NCI-H510A treated with DMSO at 0.1 percent for 48 hours (cell line): ENCODE data around the gene FOXD4L6.
"Not testable (repeated sequence)": the region's sequence is repeated elsewhere in the genome, so short reads cannot be mapped to it uniquely, and the experiment has no call there.

Experiments used
- DNase-seq: peaks from one replicate; lab custom pipeline; 2025; lab: John Stamatoyannopoulos, UW

The FOXD4L6 gene

GRCh38 chr9:41128581-41128980 lies at the start of gene FOXD4L6:
TSS of gene FOXD4L6 (minus strand) at chr9:41128681. CDS start at chr9:41128383, 298 bp downstream.
- not testable (repeated sequence) for DNase-seq

DNA sequence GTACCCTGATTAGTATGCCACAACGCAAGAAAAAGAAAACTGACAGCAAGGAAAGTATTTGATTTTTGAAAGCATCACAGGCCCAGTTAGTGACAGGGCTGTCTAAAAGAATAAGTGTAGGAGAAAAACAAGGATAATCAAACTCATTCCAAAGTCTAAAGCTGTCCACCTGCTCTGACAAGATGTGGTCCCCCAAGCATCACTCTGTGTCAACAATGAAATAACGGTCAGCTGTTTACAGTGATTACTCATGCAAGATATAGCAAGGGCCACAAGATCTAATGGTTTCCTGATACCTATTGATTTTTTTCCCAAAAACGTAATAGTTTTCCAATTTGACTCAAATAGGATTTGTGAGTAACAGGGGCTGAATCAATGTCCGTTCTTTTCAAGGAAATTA lies 46.5 kb upstream of the FOXD4L6 start:
- not testable (repeated sequence) for DNase-seq

- not testable (repeated sequence) for DNase-seq
Observed at GRCh38 chr9:41150116-41150515, 21.6 kb upstream of the FOXD4L6 start.

GRCh38 chr9:41141878-41142277 lies 13.4 kb upstream of the FOXD4L6 start:
- DNase-seq, result not testable (repeated sequence)

DNA sequence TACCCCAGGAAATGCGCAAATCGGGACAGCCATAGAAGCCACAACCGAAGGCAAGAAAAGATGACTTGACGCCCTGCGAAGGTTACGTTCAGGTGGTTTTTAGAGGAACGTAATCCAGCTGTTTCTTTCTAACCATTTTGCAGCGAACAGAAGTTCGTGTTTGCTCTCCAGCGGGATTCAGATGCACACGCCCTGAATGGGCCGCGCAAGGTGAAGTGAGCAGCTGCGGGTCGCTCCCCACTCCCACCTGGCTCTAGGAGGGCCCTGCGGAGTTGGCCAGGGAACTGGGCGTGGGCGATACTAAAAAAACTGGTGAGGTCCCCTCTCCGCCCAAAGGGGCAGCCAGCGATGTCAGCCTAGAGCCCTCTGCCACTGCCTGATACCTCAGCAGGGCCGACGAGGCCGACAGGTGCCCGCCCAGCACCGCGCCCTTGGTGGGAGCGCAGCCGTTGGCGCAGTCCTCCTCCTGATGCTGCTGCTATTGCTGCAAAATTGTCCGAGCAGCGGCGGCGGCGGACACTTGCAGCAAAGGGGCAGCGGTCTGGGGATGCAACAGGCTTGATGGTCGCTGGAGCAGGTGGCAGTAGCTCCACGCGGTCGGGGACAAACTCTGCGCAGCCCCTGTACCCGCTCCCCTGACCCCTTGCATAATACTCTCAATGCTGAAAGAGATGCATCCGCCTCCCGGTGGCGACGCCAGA lies 1.6 kb downstream of the FOXD4L6 start:
- DNase-seq, result not testable (repeated sequence)

DNA sequence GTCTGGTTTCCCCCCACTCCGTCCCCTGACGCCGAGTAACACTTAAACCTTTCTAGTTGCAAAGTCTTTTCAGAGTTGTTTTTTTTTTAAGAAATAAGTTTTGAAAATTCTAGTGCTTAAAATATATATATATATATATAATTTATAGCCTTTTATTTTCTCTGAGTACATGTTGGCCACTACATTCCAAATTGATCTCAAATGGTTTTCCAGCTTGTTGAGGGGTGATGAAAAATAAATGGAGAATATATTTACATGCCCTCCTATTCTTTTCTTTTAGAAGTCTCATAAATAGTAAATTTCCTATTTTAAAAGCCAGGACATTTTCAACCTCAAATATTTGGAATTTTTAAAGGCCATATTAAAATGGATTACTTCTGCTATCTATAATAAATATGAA lies 2.5 kb downstream of the FOXD4L6 start:
- DNase-seq, result not testable (repeated sequence)

- DNase-seq, result not testable (repeated sequence)
Observed at GRCh38 chr9:41125109-41125658, 3.3 kb downstream of the FOXD4L6 start.

DNA sequence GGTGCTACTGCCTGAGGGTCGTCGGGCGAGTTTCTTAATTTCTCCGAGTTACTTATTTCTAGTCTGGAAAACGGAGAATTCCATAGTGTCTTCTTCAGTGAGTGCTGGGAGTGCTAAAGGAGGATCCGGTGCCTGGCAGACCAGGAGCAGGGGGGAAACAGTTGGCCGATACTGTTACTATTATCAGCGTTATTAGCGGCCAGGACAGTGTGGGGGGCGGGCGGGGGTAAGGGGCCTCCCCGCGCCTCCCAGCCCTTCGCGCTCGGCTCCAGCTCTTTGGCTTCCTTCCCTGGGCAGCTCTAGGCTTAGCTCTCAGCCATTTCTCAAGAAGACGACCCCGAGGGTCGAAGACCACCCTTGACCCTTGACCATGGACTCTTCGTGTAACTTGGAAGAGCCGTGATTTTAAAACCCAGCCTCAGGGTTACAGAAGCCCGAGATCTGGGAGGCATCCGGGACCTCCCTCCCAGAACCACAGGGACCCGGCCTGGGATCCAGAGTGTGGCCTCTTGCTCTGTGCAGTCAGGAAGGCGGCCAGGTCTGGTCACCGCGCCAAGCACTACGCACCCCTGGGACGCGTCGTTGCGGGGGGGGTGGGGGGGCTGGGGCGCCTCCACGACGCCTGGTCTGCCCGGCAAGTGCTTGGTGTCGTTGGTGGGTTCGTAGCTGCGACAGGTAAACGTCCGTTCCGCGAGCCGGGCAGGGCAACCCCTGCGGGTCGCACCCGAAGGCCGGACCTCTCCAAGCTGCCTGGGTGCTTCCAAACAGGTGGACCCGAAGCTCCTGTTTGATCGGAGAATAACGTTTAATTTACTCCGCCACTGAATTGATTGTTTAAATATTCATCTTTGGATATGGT lies 4.0 kb downstream of the FOXD4L6 start:
- not testable (repeated sequence) for DNase-seq

DNA sequence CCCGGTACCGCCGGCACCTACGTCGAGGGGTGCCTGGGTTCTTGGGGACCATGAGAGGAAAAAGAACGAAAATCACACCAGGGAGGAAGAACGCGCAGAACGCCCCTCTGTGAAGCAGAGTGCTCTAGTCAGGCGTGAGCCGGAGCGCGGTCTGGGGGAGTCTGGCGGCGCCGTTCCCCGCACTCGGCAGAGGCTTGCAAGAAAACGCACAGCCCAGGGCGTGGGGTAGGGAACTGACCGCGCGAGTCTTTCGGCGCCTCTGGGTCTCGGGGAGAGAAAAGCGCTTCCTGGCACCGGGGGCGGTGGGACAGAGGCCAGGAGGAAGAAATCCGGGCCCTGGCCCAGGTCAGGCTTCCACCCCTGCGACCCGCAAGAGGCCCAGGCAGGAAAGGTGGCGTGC lies 4.7 kb downstream of the FOXD4L6 start:
- not testable (repeated sequence) for DNase-seq

DNA sequence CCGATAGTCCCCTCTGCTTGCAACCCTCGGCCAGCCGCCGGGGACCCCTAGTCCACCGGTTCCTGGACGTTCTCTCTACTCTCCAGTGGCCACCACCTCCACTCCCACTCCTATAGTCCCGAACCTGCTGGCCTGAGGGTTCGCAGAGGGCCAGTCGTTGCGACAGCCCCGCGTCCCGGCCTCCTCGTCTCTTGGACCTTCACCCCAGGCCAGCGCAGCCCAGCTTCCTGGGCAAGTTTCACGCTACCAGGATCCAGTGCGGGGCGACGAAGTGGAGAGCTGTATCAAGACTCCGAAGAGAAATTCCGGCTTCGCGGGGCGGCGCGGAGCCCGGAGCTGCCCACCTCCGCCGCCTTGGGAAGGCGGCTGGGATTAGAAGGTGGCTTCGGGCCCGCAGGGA lies 5.1 kb downstream of the FOXD4L6 start:
- not testable (repeated sequence) for DNase-seq

DNA sequence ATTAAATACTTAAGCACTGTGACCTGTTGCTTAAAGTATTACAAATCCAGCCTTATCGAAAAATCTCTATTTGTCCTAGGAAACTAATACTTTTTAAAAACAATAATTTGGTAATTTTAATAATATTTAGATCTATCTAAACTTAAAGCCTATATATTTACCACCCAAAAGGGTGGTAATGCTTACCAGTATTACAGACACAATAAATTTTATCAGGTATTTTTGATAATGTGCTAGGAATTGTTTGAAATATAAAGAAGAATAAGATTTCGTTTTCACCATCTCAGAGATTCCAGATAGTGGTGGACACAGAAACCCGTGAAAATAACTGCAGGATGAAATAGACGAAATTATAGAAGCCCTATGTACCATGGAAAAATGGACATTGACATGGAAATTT lies 7.8 kb downstream of the FOXD4L6 start:
- DNase-seq, result not testable (repeated sequence)

GRCh38 chr9:41119719-41120118 lies 8.8 kb downstream of the FOXD4L6 start:
- not testable (repeated sequence) for DNase-seq

GRCh38 chr9:41119311-41119710 lies 9.2 kb downstream of the FOXD4L6 start:
- DNase-seq, result not testable (repeated sequence)

DNA sequence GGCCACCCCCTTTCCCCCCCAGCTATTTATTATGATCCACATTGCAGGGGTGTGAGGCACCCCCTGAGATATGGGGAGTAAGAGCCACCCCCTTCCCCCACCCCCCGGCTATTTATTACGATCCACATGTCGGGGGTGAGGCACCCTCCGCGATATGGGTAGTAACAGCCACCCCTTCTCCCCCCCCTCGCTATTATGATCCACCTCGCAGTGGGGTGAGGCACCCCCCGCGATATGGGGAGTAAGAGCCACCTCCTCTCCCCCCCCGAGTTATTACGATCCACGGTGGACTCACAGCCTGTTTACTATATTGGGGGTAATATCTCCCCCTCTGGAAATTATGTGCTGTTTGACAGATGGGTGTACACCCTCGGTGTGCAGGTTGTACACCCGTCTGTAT lies 15.1 kb downstream of the FOXD4L6 start:
- DNase-seq, result not testable (repeated sequence)

DNA sequence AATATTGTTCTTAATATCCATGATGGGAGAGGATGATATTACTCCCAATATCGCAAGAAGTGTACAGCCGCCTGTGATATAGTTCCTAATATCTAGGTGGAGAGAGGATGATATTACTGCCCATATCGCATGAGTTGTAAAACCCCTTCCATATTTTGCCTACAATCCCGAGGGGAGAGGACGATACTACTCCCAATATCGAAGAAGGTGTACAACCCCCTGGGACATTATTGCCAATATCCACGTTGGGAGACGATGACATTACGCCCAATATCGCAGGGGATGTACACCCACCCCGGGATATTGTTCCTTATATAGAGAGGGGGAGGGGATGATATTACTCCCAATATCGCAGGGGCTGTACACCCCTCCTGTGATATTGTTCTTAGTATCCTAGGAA lies 17.1 kb downstream of the FOXD4L6 start:
- DNase-seq, result not testable (repeated sequence)

DNA sequence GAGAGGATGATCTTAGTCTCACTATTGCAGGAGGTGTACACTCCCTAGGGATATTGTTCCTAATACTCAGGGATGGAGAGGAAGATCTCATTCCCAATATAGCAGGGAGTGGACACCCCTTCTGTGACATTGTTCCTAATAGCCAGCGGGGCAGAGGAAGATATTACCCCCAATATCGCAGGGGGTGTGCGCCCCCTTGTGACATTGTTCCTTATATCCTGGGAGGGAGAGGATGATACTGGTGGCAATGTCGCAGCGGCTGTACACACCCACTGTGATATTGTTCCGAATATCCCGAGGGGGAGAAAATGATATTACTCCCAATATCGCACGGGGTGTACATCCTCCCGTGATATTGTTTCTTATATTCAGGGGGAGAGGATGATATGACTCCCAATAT lies 17.6 kb downstream of the FOXD4L6 start:
- DNase-seq, result not testable (repeated sequence)

DNA sequence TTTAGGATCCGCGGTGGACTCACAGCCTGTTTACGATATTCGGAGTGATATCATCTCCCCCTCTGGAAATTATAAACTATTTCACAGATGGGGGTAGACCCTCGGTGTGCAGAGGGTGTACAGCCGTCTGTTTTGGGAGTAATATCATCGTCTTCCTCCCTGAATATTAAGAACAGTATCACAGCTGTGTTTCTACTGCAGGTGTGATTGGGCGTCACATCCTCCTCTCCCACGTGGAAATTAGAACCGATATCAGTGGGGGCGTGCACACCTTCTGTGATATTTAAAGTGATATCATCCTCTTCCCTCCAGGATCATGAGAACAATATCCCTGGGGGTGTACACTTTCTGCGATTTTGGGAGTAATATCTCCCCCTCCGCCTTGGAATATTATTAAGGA lies 19.2 kb downstream of the FOXD4L6 start:
- DNase-seq, result not testable (repeated sequence)

GRCh38 chr9:41108816-41109215 lies 19.7 kb downstream of the FOXD4L6 start:
- DNase-seq, result not testable (repeated sequence)

- DNase-seq, result not testable (repeated sequence)
Observed at GRCh38 chr9:41106472-41107116, 21.9 kb downstream of the FOXD4L6 start.

DNA sequence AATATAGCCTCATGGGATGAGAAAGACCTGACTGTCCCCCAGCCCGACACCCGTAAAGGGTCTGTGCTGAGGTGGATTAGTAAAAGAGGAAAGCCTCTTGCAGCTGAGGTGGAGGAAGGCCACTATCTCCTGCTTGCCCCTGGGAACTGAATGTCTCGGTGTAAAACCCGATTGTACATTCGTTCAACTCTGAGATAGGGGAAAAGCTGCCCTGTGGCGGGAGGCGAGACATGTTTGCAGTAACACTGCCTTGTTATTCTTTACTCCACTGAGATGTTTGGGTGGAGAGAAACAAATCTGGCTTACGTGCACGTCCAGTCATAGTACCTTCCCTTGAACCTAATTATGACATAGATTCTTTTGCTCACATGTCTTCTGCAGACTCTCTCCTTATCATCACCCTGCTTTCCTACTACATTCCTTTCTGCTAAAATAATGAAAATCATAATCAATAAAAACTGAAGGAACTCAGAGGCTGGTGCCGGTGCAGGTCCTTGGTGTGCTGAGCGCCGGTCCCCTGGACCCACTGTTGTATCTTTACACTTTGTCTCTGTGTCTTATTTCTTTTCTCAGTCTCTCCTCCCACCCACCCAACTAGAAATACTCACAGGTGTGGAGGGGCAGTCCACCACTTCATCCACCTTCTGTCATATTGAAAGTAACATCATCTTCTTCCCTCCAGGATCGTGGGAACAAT lies 22.8 kb downstream of the FOXD4L6 start:
- not testable (repeated sequence) for DNase-seq

DNA sequence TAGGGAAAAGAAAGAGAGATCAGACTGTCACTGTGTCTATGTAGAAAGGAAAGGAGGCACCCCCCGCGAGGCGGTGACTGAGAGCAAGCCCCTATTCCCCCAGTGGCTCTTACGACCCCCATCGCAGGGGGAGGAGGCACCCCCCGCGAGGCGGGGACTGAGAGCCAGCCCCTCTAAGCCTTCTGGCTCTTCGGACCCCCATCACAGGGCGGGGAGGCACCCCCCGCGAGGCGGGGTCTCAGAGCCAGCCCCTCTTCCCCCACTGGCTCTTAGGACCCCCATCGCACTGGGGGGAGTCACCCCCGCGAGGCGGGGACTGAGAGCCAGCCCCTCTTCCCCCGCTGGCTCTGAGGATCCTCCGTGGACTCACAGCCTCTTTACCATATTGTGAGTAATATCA lies 23.9 kb downstream of the FOXD4L6 start:
- DNase-seq, result not testable (repeated sequence)
